HG03342 (cell line): ENCODE results near the gene GLB1L2.

Experiments
- ATAC-seq: cut with Tn5 transposase; IDR thresholded peaks from one replicate; pipeline ENCODE4 v1.9.1; 2021; ENCODE audit warnings: mild to moderate bottlenecking, moderate library complexity; ENCODE audit not compliant: unreplicated experiment

The GLB1L2 gene

DNA sequence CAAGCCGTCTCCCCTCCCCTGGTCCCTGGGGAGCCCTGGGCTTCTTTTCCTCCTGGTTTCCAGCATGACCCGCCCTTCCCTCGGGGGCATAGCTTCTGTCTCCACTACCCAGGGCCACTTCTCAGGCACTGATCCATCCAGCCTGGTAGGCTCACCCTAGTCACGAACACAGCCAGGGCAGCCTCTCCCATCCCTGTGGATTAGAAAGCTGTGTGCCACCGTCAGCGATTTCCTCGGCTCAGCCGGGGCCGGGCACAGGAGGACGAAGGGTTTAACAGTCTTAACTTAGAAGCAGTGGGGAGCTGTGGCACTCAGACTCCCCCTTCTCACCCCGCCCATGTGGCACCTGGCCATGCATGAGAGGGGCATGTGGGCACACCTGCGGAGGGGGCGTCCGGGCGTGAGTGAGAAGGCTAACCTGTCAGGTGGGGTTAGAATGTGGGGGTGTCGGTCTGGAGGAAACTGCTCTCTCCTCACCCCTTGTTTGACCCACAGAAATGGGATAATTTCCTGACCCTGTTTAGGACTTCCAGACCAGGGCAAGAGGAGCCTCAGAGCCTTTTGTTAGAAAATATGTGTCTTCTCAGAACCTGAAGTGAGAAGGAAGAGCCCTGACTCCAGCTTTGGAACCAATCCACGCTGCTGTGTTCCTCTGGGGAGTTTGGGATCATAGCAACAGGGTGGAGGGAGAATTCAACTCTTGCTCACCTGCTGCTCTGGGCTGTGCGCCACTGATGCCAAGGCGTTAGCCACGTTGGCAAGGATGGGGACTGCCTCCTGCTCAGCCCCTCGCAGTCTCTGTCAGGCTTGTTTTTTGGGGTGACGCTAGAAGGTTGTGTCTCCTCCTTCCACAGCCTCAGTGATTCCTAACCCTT is 14.6 kb downstream of the GLB1L2 start:
- ATAC-seq: no peak

GRCh38 chr11:134346976-134347350 is 15.2 kb downstream of the GLB1L2 start:
- ATAC-seq: no peak

GRCh38 chr11:134347441-134347840 is 15.7 kb downstream of the GLB1L2 start:
- no peak for ATAC-seq

GRCh38 chr11:134349109-134349801 is 17.5 kb downstream of the GLB1L2 start:
- ATAC-seq: peak; percentile 48

GRCh38 chr11:134349802-134350355 is 18.1 kb downstream of the GLB1L2 start:
- ATAC-seq: no peak

DNA sequence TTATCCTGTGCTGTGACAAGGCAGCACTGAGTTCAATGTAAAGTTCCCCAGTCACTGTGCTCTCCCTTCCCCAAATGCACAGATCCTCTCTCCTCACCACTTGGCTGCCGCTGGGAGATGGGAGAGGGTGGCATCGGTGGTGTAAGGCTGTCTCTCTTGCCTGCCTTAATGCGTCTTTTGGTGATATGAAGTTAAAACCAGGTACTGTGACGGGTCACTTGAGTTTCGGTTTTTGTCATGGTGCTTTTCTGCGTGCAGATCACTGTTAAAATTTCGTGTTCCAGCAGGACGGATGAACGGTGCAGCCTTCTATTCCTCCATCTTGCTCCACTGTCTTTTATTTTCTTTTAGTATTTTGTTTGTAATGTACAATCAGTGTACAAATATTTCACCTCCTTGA is 18.6 kb downstream of the GLB1L2 start:
- ATAC-seq: no peak

- no peak for ATAC-seq
Observed at GRCh38 chr11:134352111-134352510, 20.3 kb downstream of the GLB1L2 start.

- ATAC-seq: no peak
Observed at GRCh38 chr11:134355136-134355535, 23.3 kb downstream of the GLB1L2 start.

DNA sequence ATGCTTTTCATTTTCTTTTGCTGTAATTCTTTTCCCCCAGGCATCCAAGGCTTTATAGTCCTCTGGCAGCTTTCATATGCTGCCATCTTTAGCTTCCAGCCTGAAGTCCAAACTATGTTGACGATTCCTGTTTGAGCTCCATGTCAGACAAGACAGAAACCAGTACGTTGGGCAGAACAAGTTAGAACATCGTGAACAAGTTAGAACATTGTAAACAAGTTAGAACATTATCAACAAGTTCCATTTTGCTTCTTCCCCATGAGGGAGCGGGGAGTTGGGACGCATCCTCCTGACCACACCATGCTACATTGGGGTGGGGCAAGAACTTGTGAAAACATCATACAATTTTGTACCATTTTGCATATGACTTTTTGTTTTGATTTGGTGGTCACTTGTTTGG is 23.9 kb downstream of the GLB1L2 start:
- no peak for ATAC-seq

GRCh38 chr11:134356656-134357544 is 25.1 kb downstream of the GLB1L2 start:
- no peak for ATAC-seq

GRCh38 chr11:134357545-134357839 is 25.7 kb downstream of the GLB1L2 start:
- ATAC-seq: no peak

- no peak for ATAC-seq
Observed at GRCh38 chr11:134358165-134358855, 26.5 kb downstream of the GLB1L2 start.

- ATAC-seq: no peak
Observed at GRCh38 chr11:134358856-134359490, 27.2 kb downstream of the GLB1L2 start.

GRCh38 chr11:134359646-134360045 is 27.9 kb downstream of the GLB1L2 start:
- no peak for ATAC-seq

DNA sequence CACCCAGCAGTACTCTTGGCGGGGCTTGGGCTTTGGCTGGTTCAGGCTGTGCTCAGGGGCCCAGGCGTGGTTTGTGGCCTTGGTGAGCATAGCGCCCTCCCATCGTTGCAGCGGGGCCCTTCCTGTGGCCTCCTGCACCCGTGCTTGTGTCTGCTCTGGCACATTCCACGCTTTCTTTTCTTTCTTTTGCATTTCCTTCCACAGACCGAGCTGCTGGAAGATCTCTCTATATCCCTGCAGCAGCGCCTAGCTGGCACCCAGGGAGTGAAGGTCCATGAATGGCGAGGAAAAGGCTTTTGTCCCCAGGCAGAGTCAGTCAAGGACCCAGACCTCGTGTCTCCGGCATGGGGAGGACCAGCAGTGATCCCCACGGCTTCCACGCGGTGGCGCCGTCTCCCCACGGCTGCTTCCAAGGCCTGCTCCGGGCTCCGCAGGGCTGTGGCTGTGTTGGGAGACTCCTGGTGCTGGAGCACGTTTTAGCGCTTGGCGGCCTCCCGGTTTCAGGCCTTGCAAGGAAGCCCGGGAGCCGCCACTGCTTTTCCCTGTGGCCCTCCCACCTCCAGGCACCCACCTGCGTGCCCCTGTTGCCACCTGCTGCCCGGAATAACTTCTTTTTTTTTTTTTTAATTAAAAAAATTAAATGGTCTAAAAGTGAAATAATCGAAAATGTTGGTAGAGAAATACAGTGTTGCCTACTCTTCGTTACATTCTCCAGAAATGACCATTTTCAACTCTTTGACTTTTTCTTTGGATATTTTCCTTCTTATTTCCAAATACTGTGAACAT is 28.5 kb downstream of the GLB1L2 start:
- no peak for ATAC-seq

GRCh38 chr11:134361661-134362060 is 29.9 kb downstream of the GLB1L2 start:
- no peak for ATAC-seq

GRCh38 chr11:134362192-134362901 is 30.6 kb downstream of the GLB1L2 start:
- no peak for ATAC-seq

GRCh38 chr11:134363161-134363560 is 31.4 kb downstream of the GLB1L2 start:
- ATAC-seq: no peak

GRCh38 chr11:134363592-134363991 is 31.8 kb downstream of the GLB1L2 start:
- no peak for ATAC-seq
